ENCODE results near the gene PRLR. TPM values are rescaled to one million over a fixed set of nuclear protein-coding genes. Genes with fewer than 3 reads are reported as not detected.
"Not testable (repeated sequence)": the region's sequence is repeated elsewhere in the genome, so short reads cannot be mapped to it uniquely, and the experiment has no call there.

PRLR gene
- total RNA-seq, 2 experiments from 2014 or later = not detected

DNA sequence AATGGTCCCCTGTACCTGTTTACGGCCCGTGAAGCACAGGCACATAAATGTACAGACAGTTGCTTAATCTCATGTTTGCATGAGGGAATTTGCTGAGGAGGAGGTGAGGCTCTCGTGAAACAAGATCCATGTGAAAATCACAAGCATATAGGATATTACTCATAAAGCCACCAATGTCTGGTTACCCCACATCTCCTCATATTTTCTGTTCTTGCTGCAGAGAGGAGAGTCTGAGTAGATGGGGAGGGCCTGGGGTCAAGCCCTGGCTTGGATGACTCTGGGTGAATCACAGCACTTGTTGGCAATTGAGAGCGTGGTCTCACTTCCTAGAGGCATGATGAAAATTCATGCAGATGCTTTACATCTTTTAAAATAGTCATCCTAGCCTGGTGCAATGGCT, 183.5 kb downstream of the PRLR start:
- Mint-ChIP-seq H3K36me3 (no peaks in the 10 kb centered on the region), H3K27ac (no peak overlapping the region), H3K9me3 (no peaks in the 10 kb centered on the region), H3K4me1 (ENCODE audit: low read depth) (no peaks in the 10 kb centered on the region), H3K27me3 (peaks cover 20% of the 10 kb centered on the region), H3K4me3 (no peak overlapping the region)
- CTCF ChIA-PET = interaction anchor here (1.2 kb wide), 1 partner anchor 43 kb away, joined by 4 read pairs; no protein-coding TSS in a partner anchor
- no peak for DNase-seq
- intact Hi-C loops (cut with micrococcal nuclease) = no loop called here
- POLR2A ChIA-PET = no interaction called here

DNA sequence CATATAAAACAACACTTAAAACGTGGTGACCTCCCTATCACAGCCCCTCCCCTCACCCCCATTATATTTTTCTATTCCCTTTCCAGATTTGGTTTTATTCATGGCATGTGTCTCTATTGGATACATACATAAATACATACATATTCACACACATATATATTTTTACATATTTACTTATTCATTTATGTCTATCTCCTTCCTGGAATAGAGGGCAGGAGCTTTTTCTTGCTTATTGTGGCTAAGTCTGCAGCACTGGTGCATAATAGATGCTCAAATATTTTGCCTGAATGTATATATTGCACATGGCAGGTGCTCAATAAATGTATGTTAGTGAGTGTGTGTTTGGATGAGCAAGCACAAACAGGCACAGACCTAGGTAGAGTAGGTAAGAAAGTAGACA, 185.0 kb downstream of the PRLR start:
- intact Hi-C loops (cut with micrococcal nuclease) = no loop called here
- H3K27me3 Mint-ChIP-seq = peaks cover 15% of the 10 kb centered on the region

DNA sequence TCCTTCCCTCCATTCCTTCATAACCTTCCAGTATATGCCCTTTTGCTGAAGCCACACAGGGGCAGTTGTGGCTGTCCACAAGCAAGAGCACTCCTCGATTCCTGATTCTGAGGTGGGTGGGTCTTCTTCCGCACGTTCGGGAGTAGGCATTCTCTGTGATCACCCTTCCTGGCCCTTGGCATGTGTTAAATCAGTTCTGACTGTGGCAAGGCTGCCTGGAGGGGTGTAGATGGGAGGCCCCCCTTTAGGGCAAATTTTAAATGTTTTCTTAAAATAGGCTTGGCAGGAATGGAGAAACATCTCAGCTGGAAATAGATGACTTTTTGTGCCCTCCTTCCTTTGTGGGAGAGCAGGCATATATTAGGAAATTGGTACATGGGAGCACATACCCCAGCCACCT, 185.6 kb downstream of the PRLR start:
- no peak overlapping the region for H3K4me3 Mint-ChIP-seq
- no peaks in the 10 kb centered on the region for H3K9me3 Mint-ChIP-seq
- CTCF ChIA-PET = no interaction called here
- DNase-seq = no peak
- POLR2A ChIA-PET = no interaction called here
- no peaks in the 10 kb centered on the region for H3K36me3 Mint-ChIP-seq
- peaks cover 14% of the 10 kb centered on the region for H3K27me3 Mint-ChIP-seq
- H3K4me1 Mint-ChIP-seq (ENCODE audit: low read depth) = no peaks in the 10 kb centered on the region
- no peak overlapping the region for H3K27ac Mint-ChIP-seq
- intact Hi-C loops (cut with micrococcal nuclease) = no loop called here

More for the DNA sequence above, 185.0 kb downstream of the PRLR start:
- no peaks in the 10 kb centered on the region for H3K4me1 Mint-ChIP-seq (ENCODE audit: low read depth)
- H3K27ac Mint-ChIP-seq = no peak overlapping the region
- no peaks in the 10 kb centered on the region for H3K9me3 Mint-ChIP-seq
- ChIA-PET CTCF (no interaction called here), POLR2A (no interaction called here)
- no peaks in the 10 kb centered on the region for H3K36me3 Mint-ChIP-seq
- DNase-seq = no peak
- no peak overlapping the region for H3K4me3 Mint-ChIP-seq

GRCh38 chr5:35042781-35043180, 187.5 kb downstream of the PRLR start:
- CTCF ChIA-PET = no interaction called here
- no peak overlapping the region for H3K4me3 Mint-ChIP-seq

GRCh38 chr5:35041261-35041660, 189.0 kb downstream of the PRLR start:
- Mint-ChIP-seq H3K9me3 (no peaks in the 10 kb centered on the region), H3K27ac (no peak overlapping the region), H3K36me3 (no peaks in the 10 kb centered on the region), H3K4me1 (ENCODE audit: low read depth) (no peaks in the 10 kb centered on the region), H3K4me3 (no peak overlapping the region), H3K27me3 (peaks cover 24% of the 10 kb centered on the region)
- DNase-seq = no peak
- CTCF ChIA-PET = interaction anchor here (0.6 kb wide), 1 partner anchor 10 kb away, joined by 3 read pairs; no protein-coding TSS in a partner anchor
- POLR2A ChIA-PET = no interaction called here
- intact Hi-C loops (cut with micrococcal nuclease) = no loop called here

More at GRCh38 chr5:35042781-35043180, 187.5 kb downstream of the PRLR start:
- no peaks in the 10 kb centered on the region for H3K36me3 Mint-ChIP-seq
- intact Hi-C loops (cut with micrococcal nuclease) = no loop called here
- H3K27ac Mint-ChIP-seq = no peak overlapping the region
- POLR2A ChIA-PET = interaction anchor here (0.6 kb wide), 1 partner anchor 817 kb away, joined by 3 read pairs; no protein-coding TSS in a partner anchor
- H3K27me3 Mint-ChIP-seq = peaks cover 15% of the 10 kb centered on the region
- no peaks in the 10 kb centered on the region for H3K9me3 Mint-ChIP-seq
- H3K4me1 Mint-ChIP-seq (ENCODE audit: low read depth) = no peaks in the 10 kb centered on the region
- no peak for DNase-seq

- H3K36me3 Mint-ChIP-seq = no peaks in the 10 kb centered on the region
- H3K4me3 Mint-ChIP-seq = no peak overlapping the region
- H3K4me1 Mint-ChIP-seq (ENCODE audit: low read depth) = no peaks in the 10 kb centered on the region
- no peak overlapping the region for H3K27ac Mint-ChIP-seq
- CTCF ChIA-PET = no interaction called here
- POLR2A ChIA-PET = no interaction called here
- intact Hi-C loops (cut with micrococcal nuclease) = no loop called here
- no peaks in the 10 kb centered on the region for H3K9me3 Mint-ChIP-seq
- H3K27me3 Mint-ChIP-seq = peaks cover 25% of the 10 kb centered on the region
- no peak for DNase-seq
Measured at GRCh38 chr5:35038891-35039290, 191.4 kb downstream of the PRLR start.

GRCh38 chr5:35036536-35036935, 193.8 kb downstream of the PRLR start:
- Mint-ChIP-seq H3K4me1 (ENCODE audit: low read depth) (no peaks in the 10 kb centered on the region), H3K27ac (no peak overlapping the region), H3K36me3 (no peaks in the 10 kb centered on the region), H3K9me3 (no peaks in the 10 kb centered on the region), H3K27me3 (peaks cover 32% of the 10 kb centered on the region), H3K4me3 (no peak overlapping the region)
- intact Hi-C loops (cut with micrococcal nuclease) = no loop called here
- ChIA-PET CTCF (no interaction called here), POLR2A (no interaction called here)
- no peak for DNase-seq

GRCh38 chr5:35035929-35036328, 194.4 kb downstream of the PRLR start:
- H3K9me3 Mint-ChIP-seq; H3K36me3 Mint-ChIP-seq; H3K4me1 Mint-ChIP-seq (ENCODE audit: low read depth); H3K27ac Mint-ChIP-seq; H3K4me3 Mint-ChIP-seq; DNase-seq; intact Hi-C loops (cut with micrococcal nuclease); POLR2A ChIA-PET: not testable (repeated sequence)
- peaks cover 32% of the 10 kb centered on the region for H3K27me3 Mint-ChIP-seq
- CTCF ChIA-PET = interaction anchor here (1.1 kb wide), 1 partner anchor 32 kb away, joined by 3 read pairs; no protein-coding TSS in a partner anchor

DNA sequence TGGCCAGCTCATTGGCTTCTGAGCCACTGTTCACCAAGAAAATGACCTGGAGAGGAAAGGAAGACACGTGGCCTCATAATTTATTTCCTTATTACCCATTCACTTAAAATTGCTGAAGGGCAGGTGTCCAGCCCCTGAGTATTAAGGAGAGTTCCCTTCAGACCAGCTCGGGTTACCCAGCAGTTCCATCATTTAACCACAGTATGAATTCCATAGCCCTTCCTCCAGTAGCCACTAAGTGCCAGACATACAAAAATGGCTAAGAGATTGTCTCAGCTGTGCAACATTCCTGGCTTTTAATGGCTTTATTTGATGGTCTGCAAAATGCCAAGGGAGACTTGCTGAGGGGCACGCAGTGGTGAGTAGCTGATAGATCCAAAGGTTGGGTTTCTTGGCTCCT, 195.0 kb downstream of the PRLR start:
- no peak for DNase-seq
- Mint-ChIP-seq H3K4me1 (ENCODE audit: low read depth) (no peaks in the 10 kb centered on the region), H3K9me3 (no peaks in the 10 kb centered on the region), H3K27ac (no peak overlapping the region), H3K36me3 (no peaks in the 10 kb centered on the region), H3K27me3 (peaks cover 34% of the 10 kb centered on the region), H3K4me3 (no peak overlapping the region)
- intact Hi-C loops (cut with micrococcal nuclease) = no loop called here
- ChIA-PET CTCF (interaction anchor here (1.1 kb wide), 1 partner anchor 32 kb away, joined by 3 read pairs; no protein-coding TSS in a partner anchor), POLR2A (no interaction called here)

GRCh38 chr5:35032356-35032755, 197.9 kb downstream of the PRLR start:
- ChIA-PET CTCF (no interaction called here), POLR2A (no interaction called here)
- no peak for DNase-seq
- intact Hi-C loops (cut with micrococcal nuclease) = no loop called here
- Mint-ChIP-seq H3K4me1 (ENCODE audit: low read depth) (no peaks in the 10 kb centered on the region), H3K4me3 (no peak overlapping the region), H3K9me3 (no peaks in the 10 kb centered on the region), H3K27ac (no peak overlapping the region), H3K36me3 (no peaks in the 10 kb centered on the region), H3K27me3 (peaks cover 29% of the 10 kb centered on the region)

DNA sequence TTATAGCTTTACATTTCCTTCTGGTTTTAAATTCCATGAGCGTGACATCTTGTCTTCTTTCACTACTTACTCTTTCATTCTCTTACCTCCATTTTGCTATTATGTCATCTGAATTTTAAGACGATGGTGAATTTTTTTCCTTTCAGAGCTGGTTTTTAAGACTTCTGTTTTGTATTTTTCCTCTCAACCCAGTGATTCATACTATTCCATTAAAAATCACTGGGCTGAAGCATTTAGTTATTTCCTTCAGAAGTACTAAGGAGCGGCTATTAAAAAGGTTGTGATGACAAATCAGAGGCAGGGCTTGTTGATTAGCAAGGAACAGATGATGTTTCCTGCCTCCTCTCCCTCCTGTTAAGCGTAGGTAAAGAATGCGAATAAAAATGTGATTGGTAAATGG, 199.0 kb downstream of the PRLR start:
- ChIA-PET POLR2A (no interaction called here), CTCF (interaction anchor here (0.7 kb wide), 1 partner anchor 10 kb away, joined by 3 read pairs; no protein-coding TSS in a partner anchor)
- no peak overlapping the region for H3K4me3 Mint-ChIP-seq
- no peaks in the 10 kb centered on the region for H3K4me1 Mint-ChIP-seq (ENCODE audit: low read depth)
- intact Hi-C loops (cut with micrococcal nuclease) = no loop called here
- peaks cover 24% of the 10 kb centered on the region for H3K27me3 Mint-ChIP-seq
- H3K9me3 Mint-ChIP-seq = no peaks in the 10 kb centered on the region
- H3K36me3 Mint-ChIP-seq = no peaks in the 10 kb centered on the region
- H3K27ac Mint-ChIP-seq = no peak overlapping the region
- no peak for DNase-seq

DNA sequence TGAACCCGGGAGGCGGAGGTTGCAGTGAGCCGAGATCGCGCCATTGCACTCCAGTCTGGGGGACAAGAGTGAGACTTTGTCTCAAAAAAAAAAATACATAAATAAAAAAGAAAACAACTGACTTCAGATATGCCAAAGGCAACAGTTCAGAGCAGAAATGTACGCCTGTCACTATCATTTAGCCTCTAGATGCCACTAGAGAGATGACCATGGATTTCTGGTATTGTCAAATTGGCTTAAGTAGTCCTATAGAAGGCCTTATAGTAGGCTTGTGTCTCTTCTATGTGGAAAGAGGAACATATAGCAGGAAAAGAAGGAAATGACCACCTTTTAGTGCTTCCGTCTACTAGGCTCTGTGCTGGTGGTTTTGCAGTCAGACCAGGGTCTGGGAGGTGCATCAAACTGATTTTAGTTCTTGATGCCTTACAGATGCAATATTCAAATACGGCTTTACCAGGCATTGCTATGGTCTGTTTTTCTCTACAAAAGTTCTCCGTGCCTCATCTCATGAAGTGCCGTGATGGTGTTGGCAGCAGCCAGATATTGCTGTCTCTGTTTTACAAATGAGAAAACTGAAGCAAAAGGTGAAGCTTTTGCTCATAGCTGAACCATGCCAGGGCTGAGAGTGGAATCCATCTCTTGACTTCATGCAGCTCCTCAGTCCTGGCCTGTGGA, 199.7 kb downstream of the PRLR start:
- Mint-ChIP-seq H3K36me3 (no peaks in the 10 kb centered on the region), H3K9me3 (no peaks in the 10 kb centered on the region), H3K27me3 (peaks cover 23% of the 10 kb centered on the region), H3K27ac (no peak overlapping the region), H3K4me3 (no peak overlapping the region), H3K4me1 (ENCODE audit: low read depth) (no peaks in the 10 kb centered on the region)
- POLR2A ChIA-PET = no interaction called here
- CTCF ChIA-PET = interaction anchor here (0.7 kb wide), 1 partner anchor 11 kb away, joined by 3 read pairs; no protein-coding TSS in a partner anchor
- intact Hi-C loops (cut with micrococcal nuclease) = no loop called here
- no peak for DNase-seq

GRCh38 chr5:35029333-35029732, 201.0 kb downstream of the PRLR start:
- Mint-ChIP-seq H3K9me3 (no peaks in the 10 kb centered on the region), H3K36me3 (no peaks in the 10 kb centered on the region), H3K4me3 (no peak overlapping the region), H3K4me1 (ENCODE audit: low read depth) (no peaks in the 10 kb centered on the region), H3K27me3 (peaks cover 20% of the 10 kb centered on the region), H3K27ac (no peak overlapping the region)
- intact Hi-C loops (cut with micrococcal nuclease) = no loop called here
- POLR2A ChIA-PET = no interaction called here
- no peak for DNase-seq
- CTCF ChIA-PET = interaction anchor here (1.1 kb wide), 1 partner anchor 26 kb away, joined by 3 read pairs; no protein-coding TSS in a partner anchor
